Uterus (tissue), 4 donors: ENCODE results near the gene MRPL55. TPM values are rescaled to one million over a fixed set of nuclear protein-coding genes. Genes with fewer than 3 reads are reported as not detected.
A peak's percentile ranks its signal among the peaks of the same experiment; 100 is the strongest.

Experiments
- DNase-seq, 2 donors: peaks; one replicate each; pipeline ENCODE4 v3.0.0-alpha.2; 2019 to 2020
- H3K27ac ChIP-seq, 2 donors: fragments of 200-600 bp; sonication (generic); 1 replicate in 1 of 2; 2 replicates in 1 of 2; pipeline ENCODE4 v1.5.1; 2016 to 2018
- H3K27me3 ChIP-seq, 2 donors: fragments of 200-600 bp; sonication (generic); one replicate each; pipeline ENCODE4 v1.5.1; 2018 to 2019; ENCODE audit warnings: control low read depth in 1 of 2
- H3K36me3 ChIP-seq, 2 donors: fragments of 200-600 bp; sonication (generic); one replicate each; pipeline ENCODE4 v1.5.1; 2019; ENCODE audit warnings: control low read depth in 1 of 2
- H3K4me1 ChIP-seq, 2 donors: fragments of 200-600 bp; sonication (generic); one replicate each; pipeline ENCODE4 v1.5.1; 2018 to 2019; ENCODE audit warnings: control low read depth in 1 of 2
- H3K4me3 ChIP-seq, 2 donors: fragments of 200-600 bp; sonication (generic); 1 replicate in 1 of 2; 2 replicates in 1 of 2; pipeline ENCODE4 v1.5.1; 2018 to 2019; ENCODE audit warnings: mild to moderate bottlenecking in 1 of 2
- H3K9me3 ChIP-seq, 2 donors: fragments of 200-600 bp; sonication (generic); one replicate each; pipeline ENCODE4 v1.5.1; 2019; ENCODE audit warnings: control low read depth in 1 of 2
- POLR2A ChIP-seq, 2 donors: fragments of 450-650 bp; IDR thresholded peaks; one replicate each; pipeline ENCODE4 v1.6.1; 2016; ENCODE audit warnings: antibody characterized with exemption in 2 of 2, mild to moderate bottlenecking in 1 of 2, moderate library complexity in 1 of 2
- intact Hi-C: fragments of 100-400 bp; cut with DNase I; formaldehyde crosslinking; loops from one replicate; pipeline ENCODE4 v1.15.1; 2023; ENCODE audit warnings: low total_unique reads
- total RNA-seq, 4 donors: library from RNA; depleted of rRNA in 3 of 4; stranded (reverse); fragments of >200 nt in 3 of 4; gene quantifications; one replicate each; pipeline versions ENCODE4 v1.1.0 to v1.2.4, GENCODE V29; 2014 to 2023
- TF ChIP-seq, protein P1 (sequence below), 4 experiments: fragments of 200-600 bp in 2 of 4; fragments of 450-650 bp in 2 of 4; sonication (generic) in 2 of 4; IDR thresholded peaks; one replicate each; pipeline ENCODE4 v1.5.1; 2016 to 2019; ENCODE audit warnings: antibody characterized with exemption in 4 of 4, mild to moderate bottlenecking in 2 of 4, moderate library complexity in 1 of 4
- donor health status: DM: yes; HTN: yes; CAD: no.

The MRPL55 gene
- total RNA-seq, 4 donors from 2014 or later: 19.4 to 43.4 (median 33.6) TPM

GRCh38 chr1:228085287-228085951 is 23.7 kb downstream of the MRPL55 start:
- Histone ChIP-seq H3K27me3 (no peaks in the 10 kb centered on the region), H3K36me3 (no peaks in the 10 kb centered on the region), H3K4me1 (peaks cover 22 to 63% of the 10 kb centered on the region in 2 donors), H3K27ac (peak overlapping the region; percentile 98 to 99), H3K9me3 (no peaks in the 10 kb centered on the region), H3K4me3 (peak overlapping the region in 1 of 2 donors; percentile 80)
- intact Hi-C loops: no loop called here
- no peak for DNase-seq
- TF ChIP-seq POLR2A (IDR thresholded peaks at IDR 0.05): no peak
- TF ChIP-seq, protein P1, sequence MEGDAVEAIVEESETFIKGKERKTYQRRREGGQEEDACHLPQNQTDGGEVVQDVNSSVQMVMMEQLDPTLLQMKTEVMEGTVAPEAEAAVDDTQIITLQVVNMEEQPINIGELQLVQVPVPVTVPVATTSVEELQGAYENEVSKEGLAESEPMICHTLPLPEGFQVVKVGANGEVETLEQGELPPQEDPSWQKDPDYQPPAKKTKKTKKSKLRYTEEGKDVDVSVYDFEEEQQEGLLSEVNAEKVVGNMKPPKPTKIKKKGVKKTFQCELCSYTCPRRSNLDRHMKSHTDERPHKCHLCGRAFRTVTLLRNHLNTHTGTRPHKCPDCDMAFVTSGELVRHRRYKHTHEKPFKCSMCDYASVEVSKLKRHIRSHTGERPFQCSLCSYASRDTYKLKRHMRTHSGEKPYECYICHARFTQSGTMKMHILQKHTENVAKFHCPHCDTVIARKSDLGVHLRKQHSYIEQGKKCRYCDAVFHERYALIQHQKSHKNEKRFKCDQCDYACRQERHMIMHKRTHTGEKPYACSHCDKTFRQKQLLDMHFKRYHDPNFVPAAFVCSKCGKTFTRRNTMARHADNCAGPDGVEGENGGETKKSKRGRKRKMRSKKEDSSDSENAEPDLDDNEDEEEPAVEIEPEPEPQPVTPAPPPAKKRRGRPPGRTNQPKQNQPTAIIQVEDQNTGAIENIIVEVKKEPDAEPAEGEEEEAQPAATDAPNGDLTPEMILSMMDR (IDR thresholded peaks at IDR 0.05): no peak

- Histone ChIP-seq H3K27ac (peak overlapping the region; percentile 98 to 99), H3K36me3 (no peaks in the 10 kb centered on the region), H3K4me1 (peaks cover 18 to 56% of the 10 kb centered on the region in 2 donors), H3K4me3 (peak overlapping the region in 1 of 2 donors; percentile 80), H3K27me3 (no peaks in the 10 kb centered on the region), H3K9me3 (no peaks in the 10 kb centered on the region)
- intact Hi-C loops: no loop called here
- TF ChIP-seq POLR2A (IDR thresholded peaks at IDR 0.05): no peak
- no peak for DNase-seq
These were observed 24.3 kb downstream of the MRPL55 start for GRCh38 chr1:228084797-228085196.

GRCh38 chr1:228084325-228084724 is 24.8 kb downstream of the MRPL55 start:
- TF ChIP-seq, protein P1 (IDR thresholded peaks at IDR 0.05): no peak
- TF ChIP-seq POLR2A (IDR thresholded peaks at IDR 0.05): no peak
- intact Hi-C loops: no loop called here
- DNase-seq: no peak

GRCh38 chr1:228083871-228084278 is 25.2 kb downstream of the MRPL55 start:
- H3K9me3 ChIP-seq: no peaks in the 10 kb centered on the region
- no peaks in the 10 kb centered on the region for H3K36me3 ChIP-seq
- no peak for TF ChIP-seq POLR2A (IDR thresholded peaks at IDR 0.05)
- TF ChIP-seq, protein P1 (IDR thresholded peaks at IDR 0.05): no peak
- H3K4me1 ChIP-seq: peaks cover 15 to 47% of the 10 kb centered on the region in 2 donors
- H3K27ac ChIP-seq: peak overlapping the region; percentile 98 to 99
- H3K4me3 ChIP-seq: peak overlapping the region; percentile 80 to 94
- no peaks in the 10 kb centered on the region for H3K27me3 ChIP-seq
- intact Hi-C loops: no loop called here
- DNase-seq: no peak

More at GRCh38 chr1:228084325-228084724, 24.8 kb downstream of the MRPL55 start:
- H3K9me3 ChIP-seq: no peaks in the 10 kb centered on the region
- H3K4me1 ChIP-seq: peaks cover 15 to 52% of the 10 kb centered on the region in 2 donors
- H3K36me3 ChIP-seq: no peaks in the 10 kb centered on the region
- H3K27me3 ChIP-seq: no peaks in the 10 kb centered on the region
- H3K4me3 ChIP-seq: peak overlapping the region; percentile 80 to 94
- H3K27ac ChIP-seq: peak overlapping the region; percentile 98 to 99

DNA sequence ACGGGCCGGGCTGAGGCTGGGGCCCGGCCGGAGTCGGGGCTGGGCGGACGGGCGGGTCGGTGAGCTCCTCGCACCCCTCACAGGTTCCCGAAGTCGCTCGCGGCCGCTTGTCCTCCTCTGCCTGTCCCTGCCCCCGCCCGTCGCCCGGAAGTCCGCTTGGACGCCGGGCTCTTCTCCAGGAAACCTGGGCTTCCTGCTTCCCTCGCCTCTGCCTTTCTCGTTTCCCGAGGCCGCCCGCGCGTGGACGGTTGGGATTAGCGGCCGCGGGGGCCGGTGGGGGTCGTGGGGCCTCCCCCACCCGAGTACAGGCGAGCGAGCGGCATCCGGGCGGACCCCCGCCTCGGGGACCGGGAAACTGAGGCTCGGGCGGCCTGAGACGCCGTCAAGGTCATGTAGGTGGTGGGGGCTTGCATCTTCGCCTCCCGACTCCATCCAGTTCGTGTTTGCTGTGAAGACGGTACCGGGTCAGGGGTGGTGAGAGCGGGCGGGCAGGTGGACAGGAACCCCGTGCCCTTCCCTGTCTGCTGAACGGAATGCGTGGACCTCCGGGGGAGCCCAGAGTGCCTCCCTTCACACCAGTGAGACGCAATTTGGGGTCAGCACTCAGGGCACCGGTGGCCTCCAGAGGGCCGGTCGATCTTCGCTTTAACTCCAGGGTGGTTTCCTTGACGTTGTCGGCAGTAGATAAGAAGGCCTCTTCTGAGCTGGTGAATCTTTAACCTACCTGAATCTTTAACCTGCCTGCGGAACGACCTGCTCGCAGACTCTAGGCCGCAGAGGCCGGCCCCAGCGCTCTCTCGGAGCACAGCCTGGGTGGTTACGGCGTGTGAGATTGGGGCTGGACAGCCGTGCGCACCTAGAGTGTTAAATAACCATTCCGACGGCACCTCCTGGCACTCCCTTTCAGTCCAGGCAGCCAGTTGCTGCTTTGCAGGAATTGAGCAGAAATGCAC is 25.9 kb downstream of the MRPL55 start:
- TF ChIP-seq, protein P1 (IDR thresholded peaks at IDR 0.05): no peak
- no peak for TF ChIP-seq POLR2A (IDR thresholded peaks at IDR 0.05)
- Histone ChIP-seq H3K36me3 (no peaks in the 10 kb centered on the region), H3K9me3 (no peaks in the 10 kb centered on the region), H3K4me1 (peaks cover 15 to 40% of the 10 kb centered on the region in 2 donors), H3K27ac (peak overlapping the region; percentile 98 to 99), H3K4me3 (peak overlapping the region; percentile 80 to 94), H3K27me3 (no peaks in the 10 kb centered on the region)
- intact Hi-C loops: no loop called here
- peak; percentile 56 to 62 for DNase-seq
